WTC11 (cell line): ENCODE measurements around the gene ASPM. TPM values are rescaled to one million over a fixed set of nuclear protein-coding genes. Genes with fewer than 3 reads are reported as not detected.

Experiments used
- ATAC-seq: fragments of 200-7000 bp; cut with Tn5 transposase; 2 replicates; pipeline ENCODE4 v1.10.0; 2021; ENCODE audit warnings: mild to moderate bottlenecking, moderate library complexity
- CTCF ChIA-PET: fragments of 300-600 bp; sonication (Branson Sonifier 250); formaldehyde crosslinking; loops from one replicate; lab custom pipeline; 2021; ENCODE audit warnings: antibody characterized with exemption; lab: Charles Lee
- POLR2A ChIA-PET: fragments of 350-600 bp; sonication (Branson Sonifier 250); formaldehyde crosslinking; loops from one replicate; lab custom pipeline; 2021; ENCODE audit warnings: antibody characterized with exemption; lab: Charles Lee
- DNase-seq: peaks from one replicate; pipeline ENCODE4 v3.0.0; 2021; ENCODE audit warnings: low spot score
- H3K27ac Mint-ChIP-seq: 2 replicates; pipeline ENCODE4 v1.8.0; 2021; ENCODE audit warnings: mixed read lengths
- H3K27me3 Mint-ChIP-seq: 2 replicates; pipeline ENCODE4 v1.8.0; 2021; ENCODE audit warnings: low read depth, mild to moderate bottlenecking, moderate library complexity, mixed read lengths
- H3K36me3 Mint-ChIP-seq: 2 replicates; pipeline ENCODE4 v1.8.0; 2021; ENCODE audit warnings: mixed read lengths
- H3K4me1 Mint-ChIP-seq: 2 replicates; pipeline ENCODE4 v1.8.0; 2022; ENCODE audit warnings: mixed read lengths
- H3K4me3 Mint-ChIP-seq: 2 replicates; pipeline ENCODE4 v1.8.0; 2021; ENCODE audit warnings: mild to moderate bottlenecking, moderate library complexity, mixed read lengths
- H3K9me3 Mint-ChIP-seq: 2 replicates; pipeline ENCODE4 v1.8.0; 2021; ENCODE audit warnings: mixed read lengths
- CREM ChIP-seq: sonication (generic); formaldehyde crosslinking; IDR thresholded peaks from 2 replicates; pipeline ENCODE4 v1.8.1; 2022; ENCODE audit warnings: mild to moderate bottlenecking, missing genetic modification reagents, moderate library complexity
- JAZF1 ChIP-seq: fragments of 250-450 bp; sonication (Bioruptor Pico); IDR thresholded peaks from 2 replicates; pipeline ENCODE4 v1.9.0; 2021; ENCODE audit warnings: moderate library complexity, mild to moderate bottlenecking, inconsistent platforms
- JUN ChIP-seq: sonication (generic); formaldehyde crosslinking; IDR thresholded peaks from 2 replicates; pipeline ENCODE4 v1.8.0; 2023; ENCODE audit warnings: mild to moderate bottlenecking, missing genetic modification reagents
- MYBL2 ChIP-seq: sonication (generic); formaldehyde crosslinking; IDR thresholded peaks from 2 replicates; pipeline ENCODE4 v1.8.1; 2023; ENCODE audit warnings: mild to moderate bottlenecking, moderate library complexity, missing genetic modification reagents
- SOX15 ChIP-seq: fragments of 250-450 bp; sonication (Bioruptor Pico); IDR thresholded peaks from 2 replicates; pipeline ENCODE4 v1.9.0; 2021; ENCODE audit warnings: mild to moderate bottlenecking
- TP53 ChIP-seq: sonication (generic); formaldehyde crosslinking; IDR thresholded peaks from 2 replicates; pipeline ENCODE4 v1.8.1; 2023; ENCODE audit warnings: mild to moderate bottlenecking, missing genetic modification reagents
- ZBTB21 ChIP-seq: sonication (generic); formaldehyde crosslinking; IDR thresholded peaks from 2 replicates; pipeline ENCODE4 v1.8.1; 2023; ENCODE audit warnings: mild to moderate bottlenecking, missing genetic modification reagents, borderline replicate concordance
- ZNF219 ChIP-seq: sonication (generic); formaldehyde crosslinking; IDR thresholded peaks from 2 replicates; pipeline ENCODE4 v1.8.0; 2023; ENCODE audit warnings: missing genetic modification reagents, mild to moderate bottlenecking, borderline replicate concordance
- ZNF232 ChIP-seq: sonication (generic); formaldehyde crosslinking; IDR thresholded peaks from 2 replicates; pipeline ENCODE4 v1.8.0; 2022; ENCODE audit warnings: mild to moderate bottlenecking, missing genetic modification reagents
- ZNF423 ChIP-seq: fragments of 250-450 bp; sonication (Bioruptor Pico); IDR thresholded peaks from 2 replicates; pipeline ENCODE4 v2.1.2; 2022; ENCODE audit warnings: mild to moderate bottlenecking, moderate library complexity
- total RNA-seq: library from RNA; stranded (reverse); gene quantifications from 3 replicates; pipeline ENCODE4 v1.2.3, GENCODE V29; 2021
- TF ChIP-seq, protein P1 (sequence below): fragments of 250-450 bp; sonication (Bioruptor Pico); conservative IDR thresholded peaks from 2 replicates; pipeline ENCODE4 v1.9.0; 2021; ENCODE audit warnings: mild to moderate bottlenecking
- TF ChIP-seq, protein P2 (sequence below): sonication (generic); formaldehyde crosslinking; conservative IDR thresholded peaks from 2 replicates; pipeline ENCODE4 v1.8.1; 2022; ENCODE audit warnings: mild to moderate bottlenecking, missing genetic modification reagents
- TF ChIP-seq, protein P3 (sequence below): fragments of 250-450 bp; sonication (Bioruptor Pico); IDR thresholded peaks from 2 replicates; pipeline ENCODE4 v1.9.0; 2021; ENCODE audit warnings: moderate library complexity, mild to moderate bottlenecking, inconsistent platforms, borderline replicate concordance
- TF ChIP-seq, protein P4 (sequence below): sonication (generic); formaldehyde crosslinking; IDR thresholded peaks from 2 replicates; pipeline ENCODE4 v1.8.0; 2023; ENCODE audit warnings: missing genetic modification reagents, mild to moderate bottlenecking, borderline replicate concordance
- TF ChIP-seq, protein P5 (sequence below): sonication (generic); formaldehyde crosslinking; IDR thresholded peaks from 2 replicates; pipeline ENCODE4 v1.8.0; 2022; ENCODE audit warnings: mild to moderate bottlenecking, missing genetic modification reagents
- TF ChIP-seq, protein P6 (sequence below): sonication (generic); formaldehyde crosslinking; IDR thresholded peaks from 2 replicates; pipeline ENCODE4 v1.8.1; 2022; ENCODE audit warnings: low read depth, missing genetic modification reagents, borderline replicate concordance
- TF ChIP-seq, protein P7 (sequence below): fragments of 250-450 bp; sonication (Bioruptor Pico); IDR thresholded peaks from 2 replicates; pipeline ENCODE4 v1.9.0; 2021; ENCODE audit warnings: mild to moderate bottlenecking
- TF ChIP-seq, protein P8 (sequence below): sonication (generic); formaldehyde crosslinking; IDR thresholded peaks from 2 replicates; pipeline ENCODE4 v1.8.1; 2023; ENCODE audit warnings: mild to moderate bottlenecking, moderate library complexity, missing genetic modification reagents
- TF ChIP-seq, protein P9 (sequence below): fragments of 200-600 bp; IDR thresholded peaks from 2 replicates; pipeline ENCODE4 v1.8.0; 2022; ENCODE audit warnings: antibody characterized with exemption

The ASPM gene
- total RNA-seq, 1 experiment from 2014 or later, result 44.5 TPM

DNA sequence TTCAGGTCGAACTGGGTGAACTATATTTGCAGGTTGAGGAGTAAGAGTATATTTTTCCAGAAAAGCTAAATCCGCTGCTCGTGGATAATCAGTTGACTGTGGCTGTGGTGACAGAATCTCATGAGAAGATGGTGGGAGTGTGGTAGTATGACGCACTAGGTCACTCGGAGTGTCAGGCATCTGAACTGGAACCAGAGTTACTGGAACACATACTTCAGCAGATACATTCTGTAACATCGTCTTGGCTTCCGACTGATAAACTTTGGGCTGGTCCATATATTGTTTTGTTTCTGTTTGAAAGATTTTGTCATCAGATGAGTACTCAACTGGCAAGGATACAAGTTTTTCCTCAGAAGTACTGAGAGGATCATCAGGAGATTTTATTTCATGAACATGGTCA is 13.0 kb upstream of the ASPM start:
- Mint-ChIP-seq H3K4me1 (no peaks in the 10 kb centered on the region), H3K27me3 (no peaks in the 10 kb centered on the region)
- CTCF ChIA-PET, result no interaction called here
- TF ChIP-seq, protein P1, sequence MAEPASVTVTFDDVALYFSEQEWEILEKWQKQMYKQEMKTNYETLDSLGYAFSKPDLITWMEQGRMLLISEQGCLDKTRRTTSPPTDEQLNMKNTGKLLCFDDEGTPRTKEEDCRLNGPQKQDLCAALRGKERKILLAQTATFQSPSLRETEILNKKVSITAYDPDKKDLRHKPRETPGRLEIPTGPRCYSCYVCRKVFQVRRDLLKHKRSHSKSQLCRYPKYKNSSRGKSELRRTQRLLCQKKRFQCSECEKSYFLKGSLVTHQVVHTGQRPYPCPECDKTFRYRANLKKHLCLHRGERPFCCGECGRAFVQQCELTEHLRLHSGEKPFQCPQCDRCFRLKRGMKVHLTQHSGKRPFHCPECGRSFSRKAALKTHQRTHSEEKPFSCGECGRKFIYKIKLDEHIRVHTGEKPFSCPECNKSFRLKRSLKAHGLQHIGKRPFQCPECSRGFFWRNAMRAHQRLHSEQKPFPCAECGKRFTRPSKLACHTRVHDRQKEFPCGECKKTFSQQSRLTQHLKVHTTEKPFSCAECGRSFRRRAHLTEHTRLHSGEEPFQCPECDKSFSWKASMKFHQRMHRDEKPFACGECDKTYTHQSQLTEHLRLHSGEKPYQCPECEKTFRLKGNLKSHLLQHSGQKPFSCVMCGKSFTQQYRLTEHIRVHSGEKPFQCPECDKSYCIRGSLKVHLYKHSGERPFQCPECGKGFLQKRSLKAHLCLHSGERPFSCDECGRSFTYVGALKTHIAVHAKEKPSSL (CRISPR knock-in tag), result no peak
- no peak for TF ChIP-seq CREM (CRISPR knock-in tag)
- TF ChIP-seq, protein P2, sequence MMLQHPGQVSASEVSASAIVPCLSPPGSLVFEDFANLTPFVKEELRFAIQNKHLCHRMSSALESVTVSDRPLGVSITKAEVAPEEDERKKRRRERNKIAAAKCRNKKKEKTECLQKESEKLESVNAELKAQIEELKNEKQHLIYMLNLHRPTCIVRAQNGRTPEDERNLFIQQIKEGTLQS (CRISPR knock-in tag), result no peak
- TF ChIP-seq, protein P3, sequence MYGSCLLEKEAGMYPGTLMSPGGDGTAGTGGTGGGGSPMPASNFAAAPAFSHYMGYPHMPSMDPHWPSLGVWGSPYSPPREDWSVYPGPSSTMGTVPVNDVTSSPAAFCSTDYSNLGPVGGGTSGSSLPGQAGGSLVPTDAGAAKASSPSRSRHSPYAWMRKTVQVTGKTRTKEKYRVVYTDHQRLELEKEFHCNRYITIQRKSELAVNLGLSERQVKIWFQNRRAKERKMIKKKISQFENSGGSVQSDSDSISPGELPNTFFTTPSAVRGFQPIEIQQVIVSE (CRISPR knock-in tag), result no peak
- TF ChIP-seq, all 79 proteins: peak for 0
- no peak overlapping the region for H3K27ac Mint-ChIP-seq
- no peak for ATAC-seq
- POLR2A ChIA-PET, result no interaction called here
- no peaks in the 10 kb centered on the region for H3K9me3 Mint-ChIP-seq
- no peak for DNase-seq
- H3K36me3 Mint-ChIP-seq, result peaks cover 6% of the 10 kb centered on the region
- H3K4me3 Mint-ChIP-seq, result no peak overlapping the region

DNA sequence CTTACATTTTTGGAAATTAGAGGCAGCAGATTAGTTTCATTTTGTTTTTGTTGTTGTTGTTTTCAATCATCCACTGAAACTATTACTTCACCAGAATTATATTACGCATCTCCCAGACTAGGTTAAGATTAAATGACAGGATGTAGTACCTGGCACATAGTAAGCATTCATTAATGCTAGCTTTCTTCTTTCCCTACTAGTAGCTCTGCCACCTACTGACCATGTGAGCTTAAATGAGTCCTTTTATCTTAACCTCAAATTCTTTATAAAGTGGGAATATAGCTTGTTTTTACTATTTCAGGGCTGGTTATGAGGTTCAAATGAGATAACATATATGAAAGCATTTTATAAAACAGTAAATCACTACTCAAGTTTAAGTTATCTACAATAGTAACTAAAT is 10.2 kb upstream of the ASPM start:
- H3K36me3 Mint-ChIP-seq, result peaks cover 6% of the 10 kb centered on the region
- ATAC-seq (no peak), DNase-seq (no peak)
- no peaks in the 10 kb centered on the region for H3K4me1 Mint-ChIP-seq
- POLR2A ChIA-PET, result no interaction called here
- H3K4me3 Mint-ChIP-seq, result no peak overlapping the region
- no peaks in the 10 kb centered on the region for H3K9me3 Mint-ChIP-seq
- no peaks in the 10 kb centered on the region for H3K27me3 Mint-ChIP-seq
- CTCF ChIA-PET, result no interaction called here
- no peak overlapping the region for H3K27ac Mint-ChIP-seq
- TF ChIP-seq JUN (CRISPR knock-in tag) (no peak), ZNF423 (CRISPR knock-in tag) (no peak), TP53 (CRISPR knock-in tag) (no peak), ZNF232 (CRISPR knock-in tag) (no peak), MYBL2 (CRISPR knock-in tag) (no peak), JAZF1 (CRISPR knock-in tag) (no peak), ZNF219 (CRISPR knock-in tag) (no peak), ZBTB21 (no peak), SOX15 (CRISPR knock-in tag) (no peak)
- TF ChIP-seq, protein P4, sequence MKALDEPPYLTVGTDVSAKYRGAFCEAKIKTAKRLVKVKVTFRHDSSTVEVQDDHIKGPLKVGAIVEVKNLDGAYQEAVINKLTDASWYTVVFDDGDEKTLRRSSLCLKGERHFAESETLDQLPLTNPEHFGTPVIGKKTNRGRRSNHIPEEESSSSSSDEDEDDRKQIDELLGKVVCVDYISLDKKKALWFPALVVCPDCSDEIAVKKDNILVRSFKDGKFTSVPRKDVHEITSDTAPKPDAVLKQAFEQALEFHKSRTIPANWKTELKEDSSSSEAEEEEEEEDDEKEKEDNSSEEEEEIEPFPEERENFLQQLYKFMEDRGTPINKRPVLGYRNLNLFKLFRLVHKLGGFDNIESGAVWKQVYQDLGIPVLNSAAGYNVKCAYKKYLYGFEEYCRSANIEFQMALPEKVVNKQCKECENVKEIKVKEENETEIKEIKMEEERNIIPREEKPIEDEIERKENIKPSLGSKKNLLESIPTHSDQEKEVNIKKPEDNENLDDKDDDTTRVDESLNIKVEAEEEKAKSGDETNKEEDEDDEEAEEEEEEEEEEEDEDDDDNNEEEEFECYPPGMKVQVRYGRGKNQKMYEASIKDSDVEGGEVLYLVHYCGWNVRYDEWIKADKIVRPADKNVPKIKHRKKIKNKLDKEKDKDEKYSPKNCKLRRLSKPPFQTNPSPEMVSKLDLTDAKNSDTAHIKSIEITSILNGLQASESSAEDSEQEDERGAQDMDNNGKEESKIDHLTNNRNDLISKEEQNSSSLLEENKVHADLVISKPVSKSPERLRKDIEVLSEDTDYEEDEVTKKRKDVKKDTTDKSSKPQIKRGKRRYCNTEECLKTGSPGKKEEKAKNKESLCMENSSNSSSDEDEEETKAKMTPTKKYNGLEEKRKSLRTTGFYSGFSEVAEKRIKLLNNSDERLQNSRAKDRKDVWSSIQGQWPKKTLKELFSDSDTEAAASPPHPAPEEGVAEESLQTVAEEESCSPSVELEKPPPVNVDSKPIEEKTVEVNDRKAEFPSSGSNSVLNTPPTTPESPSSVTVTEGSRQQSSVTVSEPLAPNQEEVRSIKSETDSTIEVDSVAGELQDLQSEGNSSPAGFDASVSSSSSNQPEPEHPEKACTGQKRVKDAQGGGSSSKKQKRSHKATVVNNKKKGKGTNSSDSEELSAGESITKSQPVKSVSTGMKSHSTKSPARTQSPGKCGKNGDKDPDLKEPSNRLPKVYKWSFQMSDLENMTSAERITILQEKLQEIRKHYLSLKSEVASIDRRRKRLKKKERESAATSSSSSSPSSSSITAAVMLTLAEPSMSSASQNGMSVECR (CRISPR knock-in tag), result no peak
- TF ChIP-seq, protein P5, sequence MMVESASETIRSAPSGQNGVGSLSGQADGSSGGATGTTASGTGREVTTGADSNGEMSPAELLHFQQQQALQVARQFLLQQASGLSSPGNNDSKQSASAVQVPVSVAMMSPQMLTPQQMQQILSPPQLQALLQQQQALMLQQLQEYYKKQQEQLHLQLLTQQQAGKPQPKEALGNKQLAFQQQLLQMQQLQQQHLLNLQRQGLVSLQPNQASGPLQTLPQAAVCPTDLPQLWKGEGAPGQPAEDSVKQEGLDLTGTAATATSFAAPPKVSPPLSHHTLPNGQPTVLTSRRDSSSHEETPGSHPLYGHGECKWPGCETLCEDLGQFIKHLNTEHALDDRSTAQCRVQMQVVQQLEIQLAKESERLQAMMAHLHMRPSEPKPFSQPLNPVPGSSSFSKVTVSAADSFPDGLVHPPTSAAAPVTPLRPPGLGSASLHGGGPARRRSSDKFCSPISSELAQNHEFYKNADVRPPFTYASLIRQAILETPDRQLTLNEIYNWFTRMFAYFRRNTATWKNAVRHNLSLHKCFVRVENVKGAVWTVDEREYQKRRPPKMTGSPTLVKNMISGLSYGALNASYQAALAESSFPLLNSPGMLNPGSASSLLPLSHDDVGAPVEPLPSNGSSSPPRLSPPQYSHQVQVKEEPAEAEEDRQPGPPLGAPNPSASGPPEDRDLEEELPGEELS (CRISPR knock-in tag), result no peak
- TF ChIP-seq, protein P3 (CRISPR knock-in tag), result no peak
- TF ChIP-seq, protein P6, sequence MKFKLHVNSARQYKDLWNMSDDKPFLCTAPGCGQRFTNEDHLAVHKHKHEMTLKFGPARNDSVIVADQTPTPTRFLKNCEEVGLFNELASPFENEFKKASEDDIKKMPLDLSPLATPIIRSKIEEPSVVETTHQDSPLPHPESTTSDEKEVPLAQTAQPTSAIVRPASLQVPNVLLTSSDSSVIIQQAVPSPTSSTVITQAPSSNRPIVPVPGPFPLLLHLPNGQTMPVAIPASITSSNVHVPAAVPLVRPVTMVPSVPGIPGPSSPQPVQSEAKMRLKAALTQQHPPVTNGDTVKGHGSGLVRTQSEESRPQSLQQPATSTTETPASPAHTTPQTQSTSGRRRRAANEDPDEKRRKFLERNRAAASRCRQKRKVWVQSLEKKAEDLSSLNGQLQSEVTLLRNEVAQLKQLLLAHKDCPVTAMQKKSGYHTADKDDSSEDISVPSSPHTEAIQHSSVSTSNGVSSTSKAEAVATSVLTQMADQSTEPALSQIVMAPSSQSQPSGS (CRISPR knock-in tag), result no peak
- TF ChIP-seq, protein P7, sequence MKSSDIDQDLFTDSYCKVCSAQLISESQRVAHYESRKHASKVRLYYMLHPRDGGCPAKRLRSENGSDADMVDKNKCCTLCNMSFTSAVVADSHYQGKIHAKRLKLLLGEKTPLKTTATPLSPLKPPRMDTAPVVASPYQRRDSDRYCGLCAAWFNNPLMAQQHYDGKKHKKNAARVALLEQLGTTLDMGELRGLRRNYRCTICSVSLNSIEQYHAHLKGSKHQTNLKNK, result no peak
- TF ChIP-seq, protein P8, sequence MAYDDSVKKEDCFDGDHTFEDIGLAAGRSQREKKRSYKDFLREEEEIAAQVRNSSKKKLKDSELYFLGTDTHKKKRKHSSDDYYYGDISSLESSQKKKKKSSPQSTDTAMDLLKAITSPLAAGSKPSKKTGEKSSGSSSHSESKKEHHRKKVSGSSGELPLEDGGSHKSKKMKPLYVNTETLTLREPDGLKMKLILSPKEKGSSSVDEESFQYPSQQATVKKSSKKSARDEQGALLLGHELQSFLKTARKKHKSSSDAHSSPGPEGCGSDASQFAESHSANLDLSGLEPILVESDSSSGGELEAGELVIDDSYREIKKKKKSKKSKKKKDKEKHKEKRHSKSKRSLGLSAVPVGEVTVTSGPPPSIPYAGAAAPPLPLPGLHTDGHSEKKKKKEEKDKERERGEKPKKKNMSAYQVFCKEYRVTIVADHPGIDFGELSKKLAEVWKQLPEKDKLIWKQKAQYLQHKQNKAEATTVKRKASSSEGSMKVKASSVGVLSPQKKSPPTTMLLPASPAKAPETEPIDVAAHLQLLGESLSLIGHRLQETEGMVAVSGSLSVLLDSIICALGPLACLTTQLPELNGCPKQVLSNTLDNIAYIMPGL (CRISPR knock-in tag), result no peak
- TF ChIP-seq, protein P9, sequence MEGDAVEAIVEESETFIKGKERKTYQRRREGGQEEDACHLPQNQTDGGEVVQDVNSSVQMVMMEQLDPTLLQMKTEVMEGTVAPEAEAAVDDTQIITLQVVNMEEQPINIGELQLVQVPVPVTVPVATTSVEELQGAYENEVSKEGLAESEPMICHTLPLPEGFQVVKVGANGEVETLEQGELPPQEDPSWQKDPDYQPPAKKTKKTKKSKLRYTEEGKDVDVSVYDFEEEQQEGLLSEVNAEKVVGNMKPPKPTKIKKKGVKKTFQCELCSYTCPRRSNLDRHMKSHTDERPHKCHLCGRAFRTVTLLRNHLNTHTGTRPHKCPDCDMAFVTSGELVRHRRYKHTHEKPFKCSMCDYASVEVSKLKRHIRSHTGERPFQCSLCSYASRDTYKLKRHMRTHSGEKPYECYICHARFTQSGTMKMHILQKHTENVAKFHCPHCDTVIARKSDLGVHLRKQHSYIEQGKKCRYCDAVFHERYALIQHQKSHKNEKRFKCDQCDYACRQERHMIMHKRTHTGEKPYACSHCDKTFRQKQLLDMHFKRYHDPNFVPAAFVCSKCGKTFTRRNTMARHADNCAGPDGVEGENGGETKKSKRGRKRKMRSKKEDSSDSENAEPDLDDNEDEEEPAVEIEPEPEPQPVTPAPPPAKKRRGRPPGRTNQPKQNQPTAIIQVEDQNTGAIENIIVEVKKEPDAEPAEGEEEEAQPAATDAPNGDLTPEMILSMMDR, result no peak
